GM21529 (cell line): Measurements from ENCODE around the gene FGFR4.

Experiments
- ATAC-seq: cut with Tn5 transposase; IDR thresholded peaks from one replicate; pipeline ENCODE4 v1.9.1; 2021; ENCODE audit not compliant: unreplicated experiment

The FGFR4 gene

GRCh38 chr5:177084175-177084574 lies 2.5 kb upstream of the FGFR4 start:
- ATAC-seq = no peak

GRCh38 chr5:177085985-177086653 lies 596 bp upstream of the FGFR4 start:
- ATAC-seq = no peak

GRCh38 chr5:177087398-177088005 lies 787 bp downstream of the FGFR4 start:
- ATAC-seq = no peak

- no peak for ATAC-seq
Observed at GRCh38 chr5:177089127-177089526, 2.4 kb downstream of the FGFR4 start.

GRCh38 chr5:177089825-177090641 lies 3.3 kb downstream of the FGFR4 start:
- ATAC-seq = no peak

GRCh38 chr5:177090813-177091212 lies 4.1 kb downstream of the FGFR4 start:
- no peak for ATAC-seq

- ATAC-seq = no peak
Observed at GRCh38 chr5:177091232-177091631, 4.5 kb downstream of the FGFR4 start.

- no peak for ATAC-seq
Observed at GRCh38 chr5:177092178-177093081, 5.7 kb downstream of the FGFR4 start.

- ATAC-seq = no peak
Observed at GRCh38 chr5:177093082-177093712, 6.5 kb downstream of the FGFR4 start.

- no peak for ATAC-seq
Observed at GRCh38 chr5:177093803-177094202, 7.1 kb downstream of the FGFR4 start.

GRCh38 chr5:177094224-177095087 lies 7.7 kb downstream of the FGFR4 start:
- ATAC-seq = no peak

- ATAC-seq = no peak
Observed at GRCh38 chr5:177095088-177095669, 8.5 kb downstream of the FGFR4 start.

GRCh38 chr5:177096162-177097015 lies 9.7 kb downstream of the FGFR4 start:
- no peak for ATAC-seq

- ATAC-seq = no peak
Observed at GRCh38 chr5:177097016-177097985, 10.6 kb downstream of the FGFR4 start.

GRCh38 chr5:177098120-177098469 lies 11.4 kb downstream of the FGFR4 start:
- ATAC-seq = no peak

- no peak for ATAC-seq
Observed at GRCh38 chr5:177098470-177099141, 11.9 kb downstream of the FGFR4 start.
